ENCODE data around the gene HOXD8. TPM values are rescaled to one million over a fixed set of nuclear protein-coding genes. Genes with fewer than 3 reads are reported as not detected.

HOXD8 gene
- total and polyA plus RNA-seq, 4 donors = 0.34 to 1.6 (median 1.0) TPM

DNA sequence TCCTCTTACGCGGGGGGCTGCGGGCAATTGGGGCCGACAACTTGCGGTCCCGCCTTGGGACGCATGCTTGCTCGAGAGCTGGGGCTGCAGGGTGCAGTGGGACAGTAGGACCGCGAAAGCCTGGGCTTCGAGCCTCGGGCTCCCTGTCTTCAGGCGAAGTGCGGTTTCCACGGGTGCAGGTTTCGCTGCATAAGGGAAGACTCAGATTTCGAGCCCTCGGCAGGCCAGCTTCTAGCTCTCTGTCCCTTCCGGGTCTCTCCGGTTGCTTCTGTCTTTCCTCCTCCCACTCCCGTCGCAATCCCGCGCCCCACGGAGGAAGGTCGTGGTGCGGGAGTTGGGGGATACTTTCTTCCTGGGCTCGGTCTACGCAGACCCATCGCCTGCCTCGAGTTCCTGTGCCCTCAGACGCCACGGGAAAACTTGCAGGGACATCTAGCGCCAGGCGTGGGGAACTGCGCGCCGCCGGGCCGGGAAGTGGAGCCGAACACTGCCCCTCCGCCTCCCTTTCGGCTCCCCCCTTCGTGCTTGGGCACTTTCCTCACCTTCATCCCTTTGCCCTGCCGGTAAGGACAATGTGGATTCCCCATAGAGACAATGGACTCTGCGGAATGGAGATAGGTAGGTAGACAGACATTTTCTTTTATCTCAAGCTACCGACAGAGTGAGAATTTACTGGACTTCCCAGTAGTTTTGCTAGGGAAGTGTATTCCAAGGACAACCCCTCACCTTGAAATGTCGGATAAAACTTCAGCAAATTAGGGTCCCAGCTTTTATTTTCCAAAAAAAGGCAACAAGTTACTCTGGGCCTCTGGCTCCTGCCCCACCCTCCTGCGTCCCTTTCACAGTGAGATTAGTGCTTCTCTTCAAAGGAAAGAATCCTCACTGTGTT is 41.2 kb upstream of the HOXD8 start:
- Histone ChIP-seq H3K4me1 (ENCODE audit: control insufficient read depth in 5 of 5, insufficient read depth in 5 of 5, low read length in 5 of 5) (peaks cover 0 to 30% (median 0%) of the 10 kb centered on the region in 5 donors), H3K27me3 (ENCODE audit: control insufficient read depth in 3 of 3, insufficient read depth in 3 of 3, low read length in 2 of 3) (peaks cover 2 to 94% (median 92%) of the 10 kb centered on the region in 3 donors), H3K4me3 (no peak overlapping the region), H3K9ac (ENCODE audit: insufficient read depth in 1 of 2, low read length in 2 of 2) (no peak overlapping the region), H3K27ac (ENCODE audit: low read depth in 1 of 2, low read length in 1 of 2) (no peak overlapping the region), H3K9me3 (ENCODE audit: control insufficient read depth in 4 of 4, insufficient read depth in 3 of 4, low read length in 3 of 4) (peaks cover 0 to 16% (median 0%) of the 10 kb centered on the region in 4 donors), H3K36me3 (ENCODE audit: control insufficient read depth in 4 of 4, insufficient read depth in 4 of 4, low read length in 4 of 4) (no peaks in the 10 kb centered on the region)
- TF ChIP-seq, protein P1, sequence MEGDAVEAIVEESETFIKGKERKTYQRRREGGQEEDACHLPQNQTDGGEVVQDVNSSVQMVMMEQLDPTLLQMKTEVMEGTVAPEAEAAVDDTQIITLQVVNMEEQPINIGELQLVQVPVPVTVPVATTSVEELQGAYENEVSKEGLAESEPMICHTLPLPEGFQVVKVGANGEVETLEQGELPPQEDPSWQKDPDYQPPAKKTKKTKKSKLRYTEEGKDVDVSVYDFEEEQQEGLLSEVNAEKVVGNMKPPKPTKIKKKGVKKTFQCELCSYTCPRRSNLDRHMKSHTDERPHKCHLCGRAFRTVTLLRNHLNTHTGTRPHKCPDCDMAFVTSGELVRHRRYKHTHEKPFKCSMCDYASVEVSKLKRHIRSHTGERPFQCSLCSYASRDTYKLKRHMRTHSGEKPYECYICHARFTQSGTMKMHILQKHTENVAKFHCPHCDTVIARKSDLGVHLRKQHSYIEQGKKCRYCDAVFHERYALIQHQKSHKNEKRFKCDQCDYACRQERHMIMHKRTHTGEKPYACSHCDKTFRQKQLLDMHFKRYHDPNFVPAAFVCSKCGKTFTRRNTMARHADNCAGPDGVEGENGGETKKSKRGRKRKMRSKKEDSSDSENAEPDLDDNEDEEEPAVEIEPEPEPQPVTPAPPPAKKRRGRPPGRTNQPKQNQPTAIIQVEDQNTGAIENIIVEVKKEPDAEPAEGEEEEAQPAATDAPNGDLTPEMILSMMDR (IDR thresholded peaks at IDR 0.05; ENCODE audit: control extremely low read depth, extremely low read depth) = peak; percentile 47
- DNase-seq = peak; percentile 73 to 77 (median 73)
- WGBS, 2 donors = 3 to 6% methylated on average over 47 to 49 of the region's 49 CpGs
- ATAC-seq (ENCODE audit: insufficient read depth, low FRiP score) = peak; percentile 69

DNA sequence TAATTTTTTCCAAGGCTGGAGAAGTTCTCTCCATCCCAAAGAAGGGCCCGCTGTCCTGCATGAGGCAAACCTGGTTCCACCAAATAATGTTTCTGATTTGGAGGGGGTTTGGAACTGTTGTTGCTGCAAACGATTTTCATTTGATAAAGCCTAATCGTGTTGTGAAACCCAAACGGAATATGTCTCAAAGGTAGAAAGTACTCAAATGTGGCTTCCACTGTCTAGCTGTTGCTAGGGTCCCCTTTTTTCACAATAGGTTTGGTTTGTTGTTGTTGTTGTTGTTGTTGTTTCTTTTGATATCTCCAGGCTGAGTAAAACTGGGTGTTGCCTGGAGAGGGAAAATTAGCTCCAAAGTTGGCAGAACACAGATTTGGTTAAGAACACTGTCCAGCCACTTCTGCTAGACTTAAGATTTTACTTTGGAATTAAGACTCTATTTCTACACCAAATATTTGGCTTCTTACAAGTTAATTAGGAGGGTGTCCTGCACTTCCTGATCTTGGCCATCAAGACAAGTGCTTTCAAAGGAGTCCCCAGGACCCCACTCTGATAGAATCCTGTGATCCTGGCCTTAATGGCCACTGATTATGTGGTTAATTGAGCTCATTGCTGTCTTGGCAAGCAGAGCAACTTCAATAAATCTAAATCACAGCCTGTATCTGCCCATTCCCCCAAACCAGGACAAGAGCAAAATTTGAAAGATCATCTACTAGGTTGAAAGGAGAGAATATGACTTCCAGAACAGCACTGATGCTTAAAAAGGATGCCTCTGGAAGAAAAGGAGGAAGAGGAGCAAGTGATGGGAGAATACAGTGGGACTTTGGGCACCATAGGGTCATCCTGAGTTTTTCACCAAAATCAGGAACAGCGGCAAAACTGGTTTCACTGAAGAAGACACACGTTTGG is 40.3 kb upstream of the HOXD8 start:
- DNase-seq (peak in 1 of 3 donors; percentile 11), ATAC-seq (ENCODE audit: insufficient read depth, low FRiP score) (no peak)
- H3K9me3 ChIP-seq (ENCODE audit: control insufficient read depth in 4 of 4, insufficient read depth in 3 of 4, low read length in 3 of 4) = peaks cover 0 to 18% (median 0%) of the 10 kb centered on the region in 4 donors
- no peak overlapping the region for H3K9ac ChIP-seq (ENCODE audit: insufficient read depth in 1 of 2, low read length in 2 of 2)
- no peak overlapping the region for H3K27ac ChIP-seq (ENCODE audit: low read depth in 1 of 2, low read length in 1 of 2)
- TF ChIP-seq, protein P1 (IDR thresholded peaks at IDR 0.05; ENCODE audit: control extremely low read depth, extremely low read depth) = no peak
- H3K27me3 ChIP-seq (ENCODE audit: control insufficient read depth in 3 of 3, insufficient read depth in 3 of 3, low read length in 2 of 3) = peaks cover 8 to 94% (median 92%) of the 10 kb centered on the region in 3 donors
- no peaks in the 10 kb centered on the region for H3K36me3 ChIP-seq (ENCODE audit: control insufficient read depth in 4 of 4, insufficient read depth in 4 of 4, low read length in 4 of 4)
- H3K4me3 ChIP-seq = no peak overlapping the region
- H3K4me1 ChIP-seq (ENCODE audit: control insufficient read depth in 5 of 5, insufficient read depth in 5 of 5, low read length in 5 of 5) = peaks cover 0 to 35% (median 0%) of the 10 kb centered on the region in 5 donors
- 6 to 8% methylated on average over 6 of the region's 6 CpGs for WGBS, 2 donors

DNA sequence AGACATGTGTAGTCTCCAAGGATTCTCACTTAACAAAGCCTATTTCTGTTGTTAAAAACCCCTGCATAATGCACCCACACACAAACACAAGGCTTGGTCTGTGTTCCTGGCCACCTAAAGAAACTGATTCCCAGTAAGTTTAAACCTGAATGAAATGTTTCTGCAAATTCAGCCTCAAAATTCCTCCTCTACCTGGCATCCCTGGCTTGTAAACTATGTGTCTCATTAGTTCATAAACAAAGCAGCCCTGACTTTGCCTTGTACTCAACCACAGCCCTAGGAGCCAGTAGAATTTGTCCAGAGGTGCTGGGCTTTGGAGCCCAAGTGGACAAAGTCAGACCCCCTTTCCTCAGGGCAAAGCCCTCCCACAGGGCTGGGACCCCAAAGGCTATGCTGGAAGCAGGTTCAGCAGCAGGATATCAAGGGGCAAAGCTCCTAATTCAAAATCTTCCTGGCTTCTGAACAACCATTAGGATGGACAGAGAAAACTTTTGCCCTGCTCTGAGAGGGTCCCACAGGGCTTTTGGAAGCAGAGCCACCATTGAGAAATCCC is 39.6 kb upstream of the HOXD8 start:
- Histone ChIP-seq H3K9me3 (ENCODE audit: control insufficient read depth in 4 of 4, insufficient read depth in 3 of 4, low read length in 3 of 4) (peaks cover 0 to 20% (median 0%) of the 10 kb centered on the region in 4 donors), H3K27ac (ENCODE audit: low read depth in 1 of 2, low read length in 1 of 2) (no peak overlapping the region), H3K9ac (ENCODE audit: insufficient read depth in 1 of 2, low read length in 2 of 2) (no peak overlapping the region), H3K4me1 (ENCODE audit: control insufficient read depth in 5 of 5, insufficient read depth in 5 of 5, low read length in 5 of 5) (peaks cover 0 to 31% (median 0%) of the 10 kb centered on the region in 5 donors), H3K36me3 (ENCODE audit: control insufficient read depth in 4 of 4, insufficient read depth in 4 of 4, low read length in 4 of 4) (no peaks in the 10 kb centered on the region), H3K4me3 (no peak overlapping the region), H3K27me3 (ENCODE audit: control insufficient read depth in 3 of 3, insufficient read depth in 3 of 3, low read length in 2 of 3) (peaks cover 8 to 94% (median 92%) of the 10 kb centered on the region in 3 donors)
- TF ChIP-seq, protein P1 (IDR thresholded peaks at IDR 0.05; ENCODE audit: control extremely low read depth, extremely low read depth) = no peak
- ATAC-seq (ENCODE audit: insufficient read depth, low FRiP score) = no peak
- no peak for DNase-seq

All from lung (tissue), 12 donors.